ENCODE results near the gene HAO2. TPM values are rescaled to one million over a fixed set of nuclear protein-coding genes. Genes with fewer than 3 reads are reported as not detected.
"Not testable (repeated sequence)": the region's sequence is repeated elsewhere in the genome, so short reads cannot be mapped to it uniquely, and the experiment has no call there.

Gene HAO2
- polyA plus RNA-seq, 1 experiment = not detected

- TF ChIP-seq, protein P1, sequence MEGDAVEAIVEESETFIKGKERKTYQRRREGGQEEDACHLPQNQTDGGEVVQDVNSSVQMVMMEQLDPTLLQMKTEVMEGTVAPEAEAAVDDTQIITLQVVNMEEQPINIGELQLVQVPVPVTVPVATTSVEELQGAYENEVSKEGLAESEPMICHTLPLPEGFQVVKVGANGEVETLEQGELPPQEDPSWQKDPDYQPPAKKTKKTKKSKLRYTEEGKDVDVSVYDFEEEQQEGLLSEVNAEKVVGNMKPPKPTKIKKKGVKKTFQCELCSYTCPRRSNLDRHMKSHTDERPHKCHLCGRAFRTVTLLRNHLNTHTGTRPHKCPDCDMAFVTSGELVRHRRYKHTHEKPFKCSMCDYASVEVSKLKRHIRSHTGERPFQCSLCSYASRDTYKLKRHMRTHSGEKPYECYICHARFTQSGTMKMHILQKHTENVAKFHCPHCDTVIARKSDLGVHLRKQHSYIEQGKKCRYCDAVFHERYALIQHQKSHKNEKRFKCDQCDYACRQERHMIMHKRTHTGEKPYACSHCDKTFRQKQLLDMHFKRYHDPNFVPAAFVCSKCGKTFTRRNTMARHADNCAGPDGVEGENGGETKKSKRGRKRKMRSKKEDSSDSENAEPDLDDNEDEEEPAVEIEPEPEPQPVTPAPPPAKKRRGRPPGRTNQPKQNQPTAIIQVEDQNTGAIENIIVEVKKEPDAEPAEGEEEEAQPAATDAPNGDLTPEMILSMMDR (IDR thresholded peaks at IDR 0.05; ENCODE audit: low read depth, low read length) = no peak
- CTCF ChIA-PET = no interaction called here
- no peak overlapping the region for H3K27ac ChIP-seq (ENCODE audit: low read depth, low read length)
- no peak overlapping the region for H3K4me3 ChIP-seq (ENCODE audit: low read depth, low read length)
- POLR2A ChIA-PET = no interaction called here
- H3K27me3 ChIP-seq (ENCODE audit: control insufficient read depth, insufficient read depth, low read length) = no peaks in the 10 kb centered on the region
- no peaks in the 10 kb centered on the region for H3K9me3 ChIP-seq (ENCODE audit: control insufficient read depth, insufficient read depth, low read length)
- DNase-seq (ENCODE audit: low read depth, low spot score) = no peak
Observed at GRCh38 chr1:119345398-119345797, 23.2 kb upstream of the HAO2 start.

- no peak overlapping the region for H3K4me3 ChIP-seq (ENCODE audit: low read depth, low read length)
- H3K9me3 ChIP-seq (ENCODE audit: control insufficient read depth, insufficient read depth, low read length) = no peaks in the 10 kb centered on the region
- CTCF ChIA-PET = no interaction called here
- H3K27ac ChIP-seq (ENCODE audit: low read depth, low read length) = no peak overlapping the region
- TF ChIP-seq, protein P1 (IDR thresholded peaks at IDR 0.05; ENCODE audit: low read depth, low read length) = no peak
- POLR2A ChIA-PET = no interaction called here
- no peak for DNase-seq (ENCODE audit: low read depth, low spot score)
- no peaks in the 10 kb centered on the region for H3K27me3 ChIP-seq (ENCODE audit: control insufficient read depth, insufficient read depth, low read length)
Observed at GRCh38 chr1:119347858-119348257, 20.7 kb upstream of the HAO2 start.

- ChIA-PET CTCF (no interaction called here), POLR2A (no interaction called here)
- H3K27me3 ChIP-seq (ENCODE audit: control insufficient read depth, insufficient read depth, low read length) = no peaks in the 10 kb centered on the region
- no peak for DNase-seq (ENCODE audit: low read depth, low spot score)
- no peak overlapping the region for H3K27ac ChIP-seq (ENCODE audit: low read depth, low read length)
- H3K9me3 ChIP-seq (ENCODE audit: control insufficient read depth, insufficient read depth, low read length) = no peaks in the 10 kb centered on the region
- TF ChIP-seq, protein P1 (IDR thresholded peaks at IDR 0.05; ENCODE audit: low read depth, low read length) = no peak
- no peak overlapping the region for H3K4me3 ChIP-seq (ENCODE audit: low read depth, low read length)
Observed at GRCh38 chr1:119348941-119349340, 19.6 kb upstream of the HAO2 start.

- CTCF ChIA-PET; DNase-seq (ENCODE audit: low read depth, low spot score); H3K27me3 ChIP-seq (ENCODE audit: control insufficient read depth, insufficient read depth, low read length); H3K27ac ChIP-seq (ENCODE audit: low read depth, low read length); POLR2A ChIA-PET; H3K9me3 ChIP-seq (ENCODE audit: control insufficient read depth, insufficient read depth, low read length); H3K4me3 ChIP-seq (ENCODE audit: low read depth, low read length): not testable (repeated sequence)
Observed at GRCh38 chr1:119350866-119351265, 17.7 kb upstream of the HAO2 start.

- ChIA-PET CTCF (interaction anchor here (1.2 kb wide), 1 partner anchor 76 kb away, joined by 3 read pairs; no protein-coding TSS in a partner anchor), POLR2A (no interaction called here)
- no peak for DNase-seq (ENCODE audit: low read depth, low spot score)
- Histone ChIP-seq H3K27me3 (ENCODE audit: control insufficient read depth, insufficient read depth, low read length) (no peaks in the 10 kb centered on the region), H3K27ac (ENCODE audit: low read depth, low read length) (no peak overlapping the region), H3K9me3 (ENCODE audit: control insufficient read depth, insufficient read depth, low read length) (no peaks in the 10 kb centered on the region), H3K4me3 (ENCODE audit: low read depth, low read length) (no peak overlapping the region)
- TF ChIP-seq, protein P1 (IDR thresholded peaks at IDR 0.05; ENCODE audit: low read depth, low read length) = no peak
Observed at GRCh38 chr1:119351997-119352396, 16.6 kb upstream of the HAO2 start.

DNA sequence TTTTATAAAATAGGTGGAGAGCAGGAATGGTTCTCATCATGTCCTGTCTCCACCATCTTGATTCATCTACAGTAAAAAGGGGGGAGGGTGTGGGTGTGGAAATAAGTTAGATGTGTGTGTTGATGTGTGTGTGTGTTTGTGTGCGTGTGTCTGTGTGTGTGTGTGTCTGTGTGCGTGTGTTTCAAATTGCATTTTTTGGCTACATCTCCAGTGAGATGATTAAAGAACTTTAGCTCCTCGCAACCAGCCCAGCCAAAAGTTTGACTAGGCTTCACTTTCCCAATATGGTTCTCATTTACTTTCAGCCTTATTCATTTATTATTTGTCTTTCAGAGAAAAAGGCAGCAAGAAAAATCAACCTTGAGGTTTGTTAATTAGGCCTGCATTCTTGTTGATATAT lies 14.7 kb upstream of the HAO2 start:
- DNase-seq (ENCODE audit: low read depth, low spot score) = no peak
- ChIA-PET POLR2A (no interaction called here), CTCF (no interaction called here)
- no peak overlapping the region for H3K4me3 ChIP-seq (ENCODE audit: low read depth, low read length)
- no peaks in the 10 kb centered on the region for H3K9me3 ChIP-seq (ENCODE audit: control insufficient read depth, insufficient read depth, low read length)
- no peak overlapping the region for H3K27ac ChIP-seq (ENCODE audit: low read depth, low read length)
- TF ChIP-seq, protein P1 (IDR thresholded peaks at IDR 0.05; ENCODE audit: low read depth, low read length) = no peak
- no peaks in the 10 kb centered on the region for H3K27me3 ChIP-seq (ENCODE audit: control insufficient read depth, insufficient read depth, low read length)

All from AG04450 (cell line).